Effector memory CD4-positive, alpha-beta T cell (primary cell): Measurements from ENCODE around the gene CBY3.
"Not testable (repeated sequence)": the region's sequence is repeated elsewhere in the genome, so short reads cannot be mapped to it uniquely, and the experiment has no call there.

Experiments used
- DNase-seq, 3 donors: peaks; one replicate each; pipeline ENCODE4 v3.0.0-alpha.2; 2020
- H3K27ac ChIP-seq: 2 replicates; pipeline ENCODE4 v1.7.0; 2013; ENCODE audit warnings: mild to moderate bottlenecking, low read length, moderate library complexity; ENCODE audit not compliant: insufficient read depth, poor library complexity, severe bottlenecking
- H3K27me3 ChIP-seq: replicated peaks from 2 replicates; pipeline ENCODE4 v1.7.0; 2013; ENCODE audit warnings: mild to moderate bottlenecking, low read length; ENCODE audit not compliant: insufficient read depth, control insufficient read depth, poor library complexity, severe bottlenecking
- H3K36me3 ChIP-seq: 2 replicates; pipeline ENCODE4 v1.7.0; 2013; ENCODE audit warnings: mild to moderate bottlenecking, low read length, moderate library complexity; ENCODE audit not compliant: control insufficient read depth, insufficient read depth
- H3K4me1 ChIP-seq: 2 replicates; pipeline ENCODE4 v1.7.0; 2013; ENCODE audit warnings: low read length, mild to moderate bottlenecking; ENCODE audit not compliant: control insufficient read depth, insufficient read depth, poor library complexity, severe bottlenecking
- H3K4me3 ChIP-seq: 2 replicates; pipeline ENCODE4 v1.7.0; 2013; ENCODE audit warnings: low read length, low read depth, mild to moderate bottlenecking; ENCODE audit not compliant: insufficient read depth, poor library complexity, severe bottlenecking
- H3K9me3 ChIP-seq: 2 replicates; pipeline ENCODE4 v1.7.0; 2013; ENCODE audit warnings: mild to moderate bottlenecking, low read length, moderate library complexity; ENCODE audit not compliant: control insufficient read depth

CBY3 gene

DNA sequence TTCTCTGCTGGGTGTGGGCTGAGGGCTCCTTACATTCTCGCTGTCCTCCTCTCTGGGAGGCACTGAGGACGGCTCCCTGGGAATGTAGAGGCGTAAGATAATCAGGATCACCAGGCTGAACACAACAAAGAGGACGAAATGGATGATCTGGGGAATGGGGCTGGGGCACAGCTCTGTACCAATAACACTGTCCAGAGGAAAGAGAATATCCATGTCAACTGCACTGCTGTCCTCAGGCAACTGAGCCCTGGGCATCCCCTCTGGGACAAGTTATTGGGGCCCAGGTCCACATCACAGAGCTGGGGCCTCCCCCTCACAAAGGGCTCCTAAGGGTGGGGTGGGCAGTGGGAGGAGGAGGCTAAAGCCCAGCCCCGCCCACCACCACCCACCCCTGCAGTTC, 36.1 kb downstream of the CBY3 start:
- DNase-seq, H3K27ac ChIP-seq, H3K36me3 ChIP-seq, H3K9me3 ChIP-seq, H3K4me1 ChIP-seq, H3K4me3 ChIP-seq, H3K27me3 ChIP-seq: not testable (repeated sequence)

DNA sequence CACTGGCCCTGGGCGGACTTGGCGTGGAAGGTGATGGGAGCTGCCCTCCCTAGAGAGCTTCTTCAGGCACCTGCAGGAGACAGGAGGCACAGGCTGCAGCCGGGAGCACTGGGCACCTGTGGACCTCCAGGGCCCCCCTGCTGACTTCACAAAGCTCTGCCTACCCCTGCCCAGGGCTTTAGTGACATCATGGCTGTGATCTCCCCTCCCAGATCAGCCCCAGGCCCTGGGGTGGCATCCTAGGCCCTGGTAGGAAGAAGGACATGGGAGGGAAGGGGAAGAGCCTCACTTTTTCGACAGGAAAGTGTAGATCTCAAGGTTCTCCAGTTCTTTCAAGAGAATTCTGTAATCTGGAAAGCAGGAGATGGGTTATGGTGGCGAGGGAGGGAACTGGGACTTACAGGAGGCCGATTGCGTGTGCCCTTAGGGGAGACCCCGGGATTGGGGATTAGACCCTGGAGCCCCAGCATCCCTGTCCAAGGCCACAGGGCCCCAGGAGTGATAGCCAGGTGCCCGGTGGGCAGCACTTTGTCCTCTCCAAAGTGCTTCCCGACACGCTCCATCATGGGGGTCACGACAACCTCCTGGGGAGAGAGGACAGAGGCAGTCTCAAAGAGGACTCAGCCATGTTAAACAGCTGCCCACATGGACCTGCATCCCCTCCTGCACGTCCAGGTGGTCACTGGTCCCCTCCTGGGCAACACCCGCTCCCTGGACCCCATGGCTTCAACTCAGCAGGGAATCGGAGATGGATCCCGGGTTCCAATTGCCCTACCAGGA, 37.5 kb downstream of the CBY3 start:
- not testable (repeated sequence) for H3K4me1 ChIP-seq, H3K36me3 ChIP-seq, DNase-seq, H3K9me3 ChIP-seq, H3K27ac ChIP-seq, H3K27me3 ChIP-seq, H3K4me3 ChIP-seq

DNA sequence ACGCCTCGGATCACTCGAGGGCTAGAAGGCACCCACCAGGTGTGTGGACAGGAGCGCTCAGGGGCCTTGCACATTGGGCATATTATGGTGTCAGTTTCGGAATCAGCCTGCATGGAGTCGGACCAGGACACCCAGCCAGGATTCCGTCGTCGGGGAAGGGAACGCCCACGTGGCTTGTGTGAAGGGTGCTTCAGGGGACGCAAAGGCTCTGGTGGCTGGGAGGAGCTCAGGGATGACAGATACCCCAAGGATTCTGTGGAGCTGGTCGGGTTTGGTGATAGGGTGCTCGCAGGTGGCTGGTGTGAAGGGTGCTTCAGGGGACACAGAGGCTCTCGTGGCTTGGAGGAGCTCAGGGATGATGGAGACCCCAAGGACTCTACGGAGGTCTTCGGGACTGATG, 38.2 kb downstream of the CBY3 start:
- not testable (repeated sequence) for DNase-seq, H3K27me3 ChIP-seq, H3K27ac ChIP-seq, H3K4me1 ChIP-seq, H3K9me3 ChIP-seq, H3K36me3 ChIP-seq, H3K4me3 ChIP-seq

DNA sequence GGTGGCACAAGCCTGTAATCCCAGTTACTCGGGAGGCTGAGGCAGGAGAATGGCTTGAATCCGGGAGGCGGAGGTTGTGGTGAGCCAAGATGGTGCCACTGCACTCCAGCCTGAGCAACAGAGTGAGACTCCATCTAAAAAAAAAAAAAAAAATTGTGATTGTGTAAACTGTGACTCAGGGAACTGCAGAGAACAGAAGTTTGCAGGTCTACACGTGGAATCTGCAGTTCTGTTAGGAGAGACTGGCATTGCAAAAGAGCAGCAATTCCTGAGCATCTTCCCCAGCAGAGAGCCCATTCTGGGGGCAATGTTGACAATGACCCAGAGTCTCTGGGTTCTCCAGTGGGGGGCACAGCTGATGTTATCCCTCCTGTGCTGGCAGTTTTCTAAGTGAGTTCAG, 39.1 kb downstream of the CBY3 start:
- not testable (repeated sequence) for H3K27me3 ChIP-seq, DNase-seq, H3K9me3 ChIP-seq, H3K4me3 ChIP-seq, H3K4me1 ChIP-seq, H3K27ac ChIP-seq, H3K36me3 ChIP-seq

DNA sequence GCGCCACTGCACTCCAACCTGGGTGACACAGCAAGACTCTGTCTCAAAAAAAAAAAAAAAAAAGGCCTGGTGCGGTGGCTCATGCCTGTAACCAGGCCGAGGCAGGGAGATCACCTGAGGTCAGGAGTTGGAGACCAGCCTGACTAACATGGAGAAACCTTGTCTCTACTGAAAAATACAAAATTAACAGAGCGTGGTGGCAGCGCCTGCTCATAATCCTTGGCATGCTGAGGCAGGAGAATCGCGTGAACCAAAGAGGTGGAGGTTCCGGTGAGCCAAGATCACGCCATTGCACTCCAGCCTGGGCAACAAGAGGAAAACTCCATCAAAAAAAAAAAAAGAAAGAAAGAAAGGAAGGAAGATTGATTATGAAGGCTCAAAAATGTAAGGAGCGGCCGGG, 41.5 kb downstream of the CBY3 start:
- not testable (repeated sequence) for H3K4me3 ChIP-seq, H3K27ac ChIP-seq, H3K9me3 ChIP-seq, H3K27me3 ChIP-seq, DNase-seq, H3K36me3 ChIP-seq, H3K4me1 ChIP-seq

DNA sequence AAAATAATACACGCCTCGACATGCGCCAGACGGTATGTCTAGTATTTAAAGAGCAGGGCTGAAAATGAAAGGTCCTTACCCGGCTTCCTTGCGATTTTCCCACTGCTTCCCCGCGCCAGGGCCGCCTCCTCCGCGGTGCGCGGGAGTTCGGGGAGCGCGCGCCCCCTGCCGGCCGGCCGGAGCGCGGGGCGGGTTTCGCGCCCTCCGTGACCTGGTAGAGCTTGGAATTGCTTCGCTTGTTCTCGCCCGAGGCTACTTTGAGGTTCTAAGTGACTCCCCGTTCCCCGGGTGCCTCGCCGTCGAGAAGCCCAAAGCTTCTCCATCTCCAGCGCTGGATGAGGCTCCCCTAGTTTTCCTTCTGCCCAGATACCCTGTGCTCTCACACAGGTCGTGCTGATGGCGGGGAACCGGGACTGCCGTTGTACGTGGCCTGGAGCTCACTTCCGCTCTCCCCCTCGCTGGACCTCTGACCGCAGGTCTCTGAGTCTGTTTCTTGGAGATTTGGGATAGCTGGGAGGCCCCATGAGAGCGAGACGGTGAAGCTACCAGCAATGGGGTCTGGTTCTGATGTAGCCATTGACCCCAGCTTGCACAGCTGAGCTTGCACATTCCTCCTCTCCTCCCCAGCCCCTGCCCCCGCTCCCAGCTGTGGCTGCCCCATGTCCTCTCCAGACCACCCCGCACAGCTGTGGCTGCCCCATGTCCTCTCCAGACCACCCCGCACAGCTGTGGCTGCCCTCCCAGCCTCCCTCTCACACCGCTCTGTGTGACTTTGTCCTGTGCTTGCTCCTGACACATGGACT, 46.3 kb downstream of the CBY3 start:
- H3K9me3 ChIP-seq, H3K27ac ChIP-seq, H3K4me1 ChIP-seq, H3K4me3 ChIP-seq, H3K27me3 ChIP-seq, H3K36me3 ChIP-seq, DNase-seq: not testable (repeated sequence)

DNA sequence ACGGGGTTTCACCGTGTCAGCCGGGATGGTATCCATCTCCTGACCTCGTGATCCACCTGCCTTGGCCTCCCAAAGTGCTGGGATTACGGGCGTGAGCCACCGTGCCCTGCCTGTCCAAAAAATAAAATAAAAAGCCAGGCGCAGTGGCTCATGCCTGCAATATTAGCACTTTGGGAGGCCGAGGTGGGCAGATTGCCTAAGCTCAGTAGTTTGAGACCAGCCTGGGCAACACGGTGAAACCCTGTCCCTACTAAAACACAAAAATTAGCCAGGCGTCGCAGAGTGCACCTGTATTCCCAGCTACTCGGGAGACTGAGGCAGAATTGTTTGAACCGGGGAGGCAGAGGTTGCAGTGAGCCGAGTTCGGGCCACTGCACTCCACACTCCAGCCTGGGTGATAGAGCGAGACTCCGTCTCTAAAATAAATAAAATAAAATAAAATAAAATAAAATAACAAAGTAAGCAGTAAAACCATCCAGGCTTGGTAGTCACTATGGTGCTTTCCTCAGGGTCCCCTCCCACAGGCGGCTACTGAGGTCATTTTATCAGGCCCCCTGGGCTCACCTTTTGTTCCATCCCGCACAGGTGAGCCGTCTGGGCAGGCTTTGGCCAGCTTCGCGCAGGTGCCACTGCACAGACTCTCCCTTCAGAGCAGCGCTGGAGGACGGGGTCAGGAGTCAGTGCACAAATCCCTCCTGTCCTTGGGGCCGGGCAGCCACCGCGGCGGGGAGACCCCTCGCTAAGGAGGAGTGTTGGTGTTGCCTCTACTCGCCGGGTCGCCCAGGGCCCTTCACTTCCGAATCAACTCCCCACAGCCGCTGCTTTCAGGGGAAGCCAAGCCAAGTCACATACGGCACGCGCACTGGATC, 47.1 kb downstream of the CBY3 start:
- H3K4me3 ChIP-seq, H3K9me3 ChIP-seq, H3K4me1 ChIP-seq, H3K27ac ChIP-seq, H3K27me3 ChIP-seq, H3K36me3 ChIP-seq, DNase-seq: not testable (repeated sequence)
